RPMI7951 (cell line): ENCODE data around the gene GAN. TPM values are rescaled to one million over a fixed set of nuclear protein-coding genes. Genes with fewer than 3 reads are reported as not detected.
A peak's percentile ranks its signal among the peaks of the same experiment; 100 is the strongest.

ENCODE experiments used
- DNase-seq: peaks from one replicate; pipeline ENCODE4 v3.0.0-alpha.2; 2012; ENCODE audit warnings: low read depth
- total RNA-seq: library from RNA; depleted of rRNA; stranded (reverse); fragments of >200 nt; shearing (Covaris generic); gene quantifications from 2 replicates; pipeline ENCODE4 v1.2.3, GENCODE V29; 2014; rRNA removed

GAN gene
- total RNA-seq, 1 experiment from 2014 or later = 5.5 TPM

DNA sequence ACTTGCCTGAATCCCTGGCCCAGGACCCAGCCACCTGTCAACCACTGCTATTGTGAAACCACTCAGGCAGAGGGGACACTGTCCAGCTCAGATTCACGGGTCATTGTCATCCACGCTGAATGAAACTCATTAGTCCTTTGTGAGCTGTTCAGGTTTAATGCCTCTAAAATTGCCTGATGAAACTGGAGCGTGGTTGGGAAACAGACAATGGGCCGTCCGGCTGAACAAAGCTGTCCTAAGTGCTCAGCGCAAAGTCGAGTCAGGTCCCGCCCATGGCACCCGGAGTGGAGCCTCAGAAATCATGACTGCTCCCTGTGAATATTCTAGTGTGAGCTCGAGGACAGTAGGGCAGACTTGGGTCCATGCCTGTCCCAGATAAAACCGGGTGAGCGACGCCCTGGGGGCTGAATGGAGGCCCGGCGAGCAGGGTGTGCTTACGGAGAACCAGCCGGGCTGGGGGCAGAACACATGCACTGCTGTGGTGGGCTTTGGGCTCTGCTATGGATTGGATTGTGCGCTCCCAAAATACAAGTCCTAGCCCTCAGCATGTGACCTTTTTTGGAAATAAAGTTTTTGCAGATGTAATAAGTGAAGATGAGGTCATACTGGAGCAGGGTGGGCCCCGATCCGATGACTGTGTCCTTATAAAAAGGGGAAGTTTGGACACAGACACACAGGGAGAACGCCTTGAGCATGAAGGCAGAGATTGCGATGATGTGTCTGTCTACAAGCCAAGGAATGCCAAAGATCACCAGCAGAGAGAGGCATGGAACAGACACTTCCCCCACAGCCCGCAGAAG, 117.0 kb downstream of the GAN start:
- peak; percentile 72 for DNase-seq

DNA sequence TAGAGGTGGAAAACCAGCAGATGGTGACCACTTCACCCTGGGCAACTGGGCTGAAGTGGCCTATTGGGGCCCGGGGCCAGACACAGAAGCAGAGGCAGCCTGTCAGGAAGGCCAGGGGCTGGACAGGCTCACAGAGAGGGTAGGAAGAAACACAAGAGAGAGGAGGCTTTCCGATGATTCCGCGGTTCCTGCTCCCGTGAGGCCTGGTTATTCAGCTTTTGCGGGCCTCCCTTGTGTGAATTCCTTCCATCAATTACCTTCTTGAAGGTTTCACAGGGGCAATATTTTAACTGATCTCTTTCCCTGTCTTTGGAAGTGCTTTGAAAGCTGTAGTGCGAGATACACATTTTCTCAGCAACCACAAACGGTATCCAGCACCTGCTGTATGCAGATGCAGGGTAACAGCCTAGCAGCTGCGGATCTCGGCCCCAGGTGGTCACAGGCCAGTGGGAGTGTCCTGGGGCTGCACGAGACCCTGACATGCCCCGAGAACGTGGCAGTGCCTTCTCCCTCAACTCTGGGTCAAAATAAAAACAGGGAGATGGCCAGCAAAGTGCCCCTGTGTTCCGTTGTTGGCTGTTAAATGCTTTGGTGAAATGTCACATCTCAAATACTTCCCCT, 118.3 kb downstream of the GAN start:
- DNase-seq = no peak

DNA sequence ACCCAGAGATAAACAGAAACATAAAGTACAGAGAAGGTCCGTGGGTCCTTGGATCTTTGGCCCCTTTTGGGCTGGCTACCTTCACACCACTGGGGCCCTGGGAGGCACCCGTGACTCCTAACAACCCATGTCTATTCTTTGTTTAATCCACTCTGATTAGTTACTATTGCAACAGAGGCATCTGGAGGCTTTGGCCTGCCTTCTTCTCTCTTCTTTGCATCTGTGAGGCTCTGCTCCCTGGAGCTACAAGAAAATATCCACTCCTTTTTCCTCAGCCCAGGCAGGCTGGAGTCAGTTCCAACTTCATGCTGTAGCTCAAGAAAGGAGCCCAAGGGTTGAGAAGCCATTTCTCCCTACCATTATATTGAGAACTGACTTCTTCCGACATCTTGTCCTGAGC, 120.3 kb downstream of the GAN start:
- DNase-seq = no peak

DNA sequence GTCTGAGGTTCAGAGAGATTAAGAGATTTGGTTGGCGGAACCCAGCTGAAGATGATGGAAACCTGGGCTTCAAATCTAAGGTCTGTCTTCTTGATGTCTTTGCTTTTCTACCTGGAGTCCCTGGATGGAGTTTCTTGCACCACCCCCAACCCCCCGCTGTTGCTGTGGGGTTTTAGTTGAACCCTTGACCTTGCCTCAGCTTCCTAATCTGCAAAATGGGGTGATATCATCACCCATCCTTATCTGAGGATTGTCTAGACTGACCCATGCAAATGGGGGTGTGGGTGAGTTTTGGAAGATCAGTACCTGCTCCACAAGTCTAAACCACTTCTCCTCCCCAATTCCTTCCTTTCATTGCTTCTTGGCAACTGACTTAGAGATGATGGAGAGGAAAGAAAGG, 120.8 kb downstream of the GAN start:
- no peak for DNase-seq

DNA sequence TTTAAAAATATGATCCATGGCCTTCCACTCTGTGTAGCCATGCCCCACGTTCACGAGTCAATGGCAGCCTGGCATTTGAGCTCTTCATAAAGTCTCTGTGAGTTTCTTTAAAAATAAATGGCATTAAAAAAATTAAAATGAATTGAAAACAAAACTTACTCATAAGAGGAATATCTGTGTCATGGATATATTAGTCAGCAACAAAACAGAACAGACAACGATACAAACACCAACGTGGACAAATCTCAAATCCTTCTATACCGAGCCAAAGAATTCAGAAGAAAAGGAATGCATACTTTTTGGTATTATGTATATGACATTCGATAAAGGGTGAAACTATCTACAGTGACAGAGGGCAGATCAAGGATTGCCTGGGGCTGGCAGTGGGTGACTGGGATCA, 121.6 kb downstream of the GAN start:
- no peak for DNase-seq

DNA sequence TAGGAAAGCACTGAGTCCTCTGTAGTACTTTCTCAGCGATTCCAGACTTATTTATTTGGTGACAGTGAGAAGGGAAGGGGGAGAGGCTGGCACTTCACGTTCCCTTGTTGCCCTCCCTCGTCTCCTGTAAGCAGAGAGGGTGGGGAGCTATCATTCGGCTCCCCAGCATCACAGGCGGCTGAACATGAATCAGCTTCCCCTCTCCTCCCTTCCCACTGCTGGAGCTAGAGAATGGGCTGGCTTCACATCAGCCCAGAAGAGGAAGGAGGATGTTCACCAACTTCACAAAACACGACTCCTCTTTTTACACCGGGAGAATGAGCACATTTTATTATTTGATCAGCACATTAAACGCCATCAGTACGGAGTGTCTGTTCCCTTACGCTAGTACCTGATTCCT, 123.1 kb downstream of the GAN start:
- no peak for DNase-seq

Other genes starting within 250 kb of the GAN start
- gene C16orf46, start 237.7 kb upstream of the GAN start, total RNA-seq = 0.60 and 4.1 TPM in 2 replicates
- gene GCSH, start 218.6 kb upstream of the GAN start, total RNA-seq = 56.9 and 61.9 TPM in 2 replicates
- not detected in 2 replicates for gene BCO1, start 76.3 kb upstream of the GAN start, total RNA-seq
- gene CMIP, start 129.8 kb downstream of the GAN start, total RNA-seq = 2.8 and 3.0 TPM in 2 replicates